GM21381 (cell line): ENCODE measurements around the gene RBAK.
"Not testable (repeated sequence)": the region's sequence is repeated elsewhere in the genome, so short reads cannot be mapped to it uniquely, and the experiment has no call there.

Source experiments
- ATAC-seq: cut with Tn5 transposase; IDR thresholded peaks from one replicate; pipeline ENCODE4 v1.9.1; 2021; ENCODE audit warnings: mild to moderate bottlenecking, moderate library complexity; ENCODE audit not compliant: unreplicated experiment

RBAK gene

DNA sequence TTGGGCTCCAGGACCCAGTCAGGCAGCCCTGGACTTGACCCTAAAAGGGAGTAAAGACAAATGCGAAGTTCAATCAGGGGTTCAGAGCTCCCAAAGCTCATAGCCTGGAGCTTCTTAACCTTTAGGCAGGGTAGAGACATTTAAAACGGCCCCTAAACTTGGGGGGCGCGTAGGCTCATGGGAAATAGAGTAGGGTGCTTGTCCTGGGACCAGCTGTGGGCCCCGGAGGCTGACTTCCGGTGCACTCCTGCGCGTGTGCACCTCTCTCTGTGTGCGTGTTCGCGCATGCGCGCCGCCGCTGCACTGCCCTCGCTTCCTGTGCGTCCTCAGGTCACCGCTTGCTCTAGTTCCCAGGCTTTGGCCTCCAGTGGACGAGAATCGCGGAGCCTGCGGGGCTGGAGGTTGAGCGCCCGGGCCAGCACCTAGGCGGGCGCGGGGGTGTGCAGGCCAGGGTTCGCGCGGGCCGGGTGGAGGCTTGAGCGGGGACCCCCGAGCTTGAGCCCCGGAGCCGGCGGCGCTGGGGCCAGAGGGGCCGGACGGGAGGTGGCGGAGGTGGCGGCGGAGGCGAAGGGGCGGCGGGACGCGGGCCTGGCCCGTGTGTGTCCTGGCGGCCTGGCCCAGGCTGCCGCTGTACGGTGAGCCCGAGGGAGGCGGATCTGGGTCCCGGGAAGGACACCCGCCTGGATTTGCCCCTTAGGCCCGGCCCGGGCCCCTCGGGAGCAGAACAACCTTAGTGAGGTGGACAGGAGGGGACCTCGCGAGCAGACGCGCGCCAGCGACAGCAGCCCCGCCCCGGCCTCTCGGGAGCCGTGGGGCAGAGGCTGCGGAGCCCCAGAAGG lies at the start of gene RBAK:
Gene RBAK (plus strand): TSS at position 303 of the 839 bp plus-strand sequence. CDS start 2,217 bp downstream, outside the sequence.
- peak; percentile 100 for ATAC-seq

DNA sequence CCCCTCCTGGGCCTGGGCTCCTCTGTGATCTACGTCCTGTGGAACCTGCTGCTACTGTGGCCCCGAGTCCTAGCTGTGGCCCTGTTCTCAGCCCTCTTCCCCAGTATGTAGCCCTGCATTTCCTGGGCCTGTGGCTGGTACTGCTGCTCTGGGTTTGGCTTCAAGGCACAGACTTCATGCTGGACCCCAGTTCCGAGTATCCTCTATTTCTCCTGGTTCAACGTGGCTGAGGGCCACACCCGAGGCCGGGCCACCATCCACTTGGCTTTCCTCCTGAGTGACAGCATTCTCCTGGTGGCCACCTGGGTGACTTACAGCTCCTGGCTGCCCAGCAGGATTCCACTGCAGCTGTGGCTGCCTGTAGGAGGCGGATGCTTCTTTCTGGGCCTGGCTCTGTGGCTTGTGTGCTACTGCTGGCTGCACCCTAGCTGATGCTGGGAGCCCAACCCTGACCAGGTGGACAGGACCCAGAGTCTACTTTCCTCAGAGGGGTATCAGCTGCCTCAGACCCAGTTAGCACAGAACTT lies 48.9 kb upstream of the RBAK start:
- no peak for ATAC-seq

DNA sequence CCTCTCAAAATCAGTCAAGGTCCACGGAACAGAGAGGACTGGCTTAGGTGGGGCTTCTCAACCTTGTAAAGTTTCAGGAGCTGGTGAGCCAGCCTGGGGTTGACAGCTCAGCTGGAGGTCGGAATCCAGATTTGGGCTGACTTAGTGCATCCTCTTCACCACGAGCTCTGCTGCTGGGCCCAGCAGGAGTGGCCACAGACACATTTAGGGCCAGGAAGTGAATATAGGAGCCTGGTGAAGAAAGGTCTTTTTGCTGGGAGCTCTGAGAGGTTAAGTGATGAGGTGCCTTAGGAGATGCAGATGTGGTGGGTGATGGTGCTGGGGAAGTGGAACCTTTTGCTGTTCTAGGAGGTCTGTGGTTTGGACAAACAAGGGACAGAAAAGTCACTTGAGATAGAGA lies 47.4 kb upstream of the RBAK start:
- no peak for ATAC-seq

DNA sequence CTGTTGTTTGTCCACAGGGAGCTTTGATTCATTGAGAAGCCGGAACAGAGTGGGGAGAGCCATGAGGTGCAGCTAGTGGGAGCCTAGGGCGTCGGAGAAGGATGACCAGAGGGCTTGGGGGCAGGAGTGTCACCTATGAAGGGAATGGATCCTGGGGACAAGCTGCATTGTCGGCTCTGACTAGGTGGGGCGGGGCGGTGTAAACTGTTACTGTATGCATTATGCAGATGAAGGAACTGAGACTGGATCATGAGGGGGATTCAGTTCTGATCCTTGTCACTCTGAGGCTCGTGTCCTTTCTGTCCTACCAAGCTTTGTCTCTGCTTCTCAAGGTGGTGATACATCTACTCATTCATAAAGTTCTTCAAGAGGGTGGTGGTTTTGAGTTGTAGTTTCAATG lies 46.8 kb upstream of the RBAK start:
- ATAC-seq: no peak

DNA sequence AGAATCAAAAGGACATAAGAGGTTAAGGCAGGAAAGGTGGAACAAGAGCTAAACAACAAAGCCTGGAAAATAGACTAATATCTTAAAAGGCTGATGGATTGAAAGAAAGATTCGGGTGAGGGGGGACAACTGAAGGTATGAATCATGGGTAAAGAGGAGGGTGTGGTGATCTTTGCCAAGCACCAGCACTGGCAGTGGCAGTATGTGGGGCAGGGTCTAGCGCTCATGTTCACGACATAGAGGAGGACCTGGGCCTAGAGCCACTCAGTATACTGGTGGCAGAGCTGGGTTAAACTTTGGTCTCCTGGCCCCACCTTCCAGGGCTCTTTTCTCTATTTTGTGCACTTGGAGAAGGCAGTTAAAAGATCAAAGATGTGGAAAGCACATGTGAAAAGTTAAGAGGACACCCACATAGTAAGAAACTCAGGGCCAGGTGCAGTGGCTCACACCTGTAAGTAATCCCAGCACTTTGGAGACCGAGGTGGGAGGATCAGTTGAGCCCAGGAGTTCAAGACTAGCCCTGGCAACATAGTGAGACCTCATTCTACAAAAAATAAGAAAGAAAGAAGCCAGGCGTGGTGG lies 46.2 kb upstream of the RBAK start:
- ATAC-seq: no peak

DNA sequence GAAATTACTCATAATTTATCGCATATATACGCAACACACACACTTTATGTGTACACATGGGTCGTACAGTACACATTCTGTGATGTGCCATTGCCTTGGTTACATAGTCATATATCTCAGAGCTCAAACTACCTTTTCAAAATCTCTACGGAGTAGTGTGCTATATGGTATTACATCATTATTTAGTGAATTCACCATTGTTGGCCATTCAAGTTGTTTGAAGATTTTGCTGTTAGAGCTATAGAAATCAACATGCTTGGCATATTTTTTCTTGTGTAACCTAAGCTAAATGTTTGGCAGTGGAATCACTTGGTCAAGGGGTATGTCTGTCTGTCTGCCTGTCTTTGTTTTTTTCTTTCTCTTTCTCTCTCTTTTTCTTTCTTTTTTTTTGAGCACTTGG lies 44.7 kb upstream of the RBAK start:
- no peak for ATAC-seq

DNA sequence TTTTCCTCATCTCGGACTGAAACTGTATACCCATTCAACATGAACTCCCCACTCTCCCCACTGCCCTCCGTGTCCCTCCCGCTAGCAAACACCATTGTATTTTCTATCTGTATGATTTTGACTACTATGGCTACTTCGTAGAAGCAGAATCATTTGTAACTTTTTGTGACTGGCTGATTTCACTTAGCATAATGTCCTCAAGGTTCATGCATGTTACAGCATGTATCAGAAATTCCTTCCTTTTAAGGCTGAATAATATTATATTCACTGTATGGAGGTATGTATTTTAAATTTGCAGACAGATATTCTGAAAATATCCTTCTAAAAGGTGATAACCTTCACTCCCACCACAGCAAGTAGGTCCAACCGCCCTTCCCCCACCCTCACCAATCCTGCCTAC lies 43.7 kb upstream of the RBAK start:
- no peak for ATAC-seq

DNA sequence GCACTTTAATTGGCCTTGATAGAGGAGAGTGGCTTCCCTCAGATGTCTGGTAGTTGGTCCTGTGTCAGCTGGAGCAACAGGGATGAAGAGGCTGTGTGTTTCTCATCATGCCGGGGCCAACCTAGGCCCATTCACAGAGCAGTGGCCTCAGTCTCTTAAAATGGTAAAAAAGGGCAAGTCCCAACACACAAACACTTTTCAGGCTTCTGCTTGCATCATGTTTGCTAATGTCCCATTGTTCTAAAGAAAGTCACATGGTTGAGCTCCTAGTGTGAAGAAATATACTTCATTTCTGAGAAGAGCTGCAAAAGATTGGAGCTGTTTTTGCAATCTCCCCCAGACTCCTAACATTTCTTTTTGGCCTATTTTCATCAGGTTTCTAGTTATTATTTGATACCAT lies 40.6 kb upstream of the RBAK start:
- ATAC-seq: no peak

DNA sequence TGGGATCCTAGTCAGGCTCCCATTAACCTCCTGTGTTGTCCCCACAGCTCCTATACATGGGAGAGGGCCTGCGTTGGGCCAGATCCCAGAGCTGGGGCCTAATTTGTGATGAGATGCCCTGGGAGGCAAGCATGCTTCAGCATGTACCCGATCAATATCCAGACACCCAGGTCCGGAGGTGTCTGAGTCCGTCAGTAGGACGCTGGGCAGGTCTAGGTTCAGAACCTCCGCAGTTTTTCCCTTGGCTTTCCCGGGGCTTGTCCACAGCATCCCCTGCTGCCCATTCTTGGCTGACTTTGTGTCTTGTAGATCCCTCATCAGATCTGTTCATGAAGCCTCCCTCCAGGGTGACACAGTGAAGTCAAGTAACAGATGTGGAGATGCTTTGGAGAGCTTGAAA lies 32.7 kb upstream of the RBAK start:
- no peak for ATAC-seq

DNA sequence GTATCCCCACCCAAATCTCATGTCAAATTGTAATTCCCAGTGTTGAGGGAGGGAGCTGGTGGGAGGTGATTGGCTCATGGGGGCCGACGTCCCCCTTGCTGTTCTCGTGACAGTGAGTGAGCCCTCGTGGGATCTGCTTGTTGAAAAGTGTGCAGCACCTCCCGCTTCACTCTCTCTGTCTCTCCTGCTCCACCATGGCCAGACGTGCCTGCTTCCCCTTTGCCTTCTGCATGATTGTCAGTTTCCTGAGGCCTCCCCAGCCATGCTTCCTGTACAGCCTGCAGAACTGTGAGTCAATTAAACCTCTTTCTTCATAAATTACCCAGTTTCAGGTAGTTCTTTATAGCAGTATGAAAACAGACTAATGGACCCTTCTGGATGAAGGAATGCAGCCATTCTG lies 29.7 kb upstream of the RBAK start:
- ATAC-seq: not testable (repeated sequence)

DNA sequence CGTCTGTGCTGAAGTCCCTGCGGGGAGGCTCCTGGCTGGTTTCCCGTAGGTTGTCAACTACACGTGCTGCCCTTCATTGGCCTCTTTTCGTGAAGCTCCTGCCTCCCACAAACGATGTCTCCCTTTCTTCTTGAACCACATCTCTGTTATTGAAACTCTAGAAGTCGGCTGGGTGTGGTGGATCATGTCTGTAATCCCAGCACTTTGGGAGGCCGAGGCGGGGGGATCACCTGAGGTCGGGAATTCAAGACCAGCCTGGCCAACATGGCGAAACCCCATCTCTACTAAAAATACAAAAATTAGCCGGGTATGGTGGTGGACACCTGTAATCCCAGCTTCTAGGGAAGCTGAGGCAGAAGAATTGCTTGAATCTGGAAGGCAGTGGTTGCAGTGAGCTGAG lies 28.0 kb upstream of the RBAK start:
- not testable (repeated sequence) for ATAC-seq

DNA sequence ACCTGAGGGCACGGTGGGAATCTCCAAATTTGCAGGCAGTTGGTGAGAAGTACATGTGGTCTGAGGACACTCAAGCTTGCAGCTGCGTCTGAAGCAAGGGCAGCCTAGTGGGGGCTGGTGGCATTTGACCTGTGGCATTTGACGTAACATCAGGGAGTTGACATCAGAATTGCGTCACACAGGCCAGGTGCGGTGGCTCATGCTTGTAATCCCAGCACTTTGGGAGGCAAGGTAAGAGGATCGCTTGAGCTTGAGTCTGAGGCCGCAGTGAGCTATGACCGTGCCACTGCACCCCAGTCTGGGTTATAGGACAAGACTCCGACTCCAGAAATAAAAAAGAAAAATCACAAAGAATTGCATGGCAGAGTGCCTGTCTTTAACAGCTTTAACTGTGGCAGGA lies 25.6 kb upstream of the RBAK start:
- no peak for ATAC-seq

DNA sequence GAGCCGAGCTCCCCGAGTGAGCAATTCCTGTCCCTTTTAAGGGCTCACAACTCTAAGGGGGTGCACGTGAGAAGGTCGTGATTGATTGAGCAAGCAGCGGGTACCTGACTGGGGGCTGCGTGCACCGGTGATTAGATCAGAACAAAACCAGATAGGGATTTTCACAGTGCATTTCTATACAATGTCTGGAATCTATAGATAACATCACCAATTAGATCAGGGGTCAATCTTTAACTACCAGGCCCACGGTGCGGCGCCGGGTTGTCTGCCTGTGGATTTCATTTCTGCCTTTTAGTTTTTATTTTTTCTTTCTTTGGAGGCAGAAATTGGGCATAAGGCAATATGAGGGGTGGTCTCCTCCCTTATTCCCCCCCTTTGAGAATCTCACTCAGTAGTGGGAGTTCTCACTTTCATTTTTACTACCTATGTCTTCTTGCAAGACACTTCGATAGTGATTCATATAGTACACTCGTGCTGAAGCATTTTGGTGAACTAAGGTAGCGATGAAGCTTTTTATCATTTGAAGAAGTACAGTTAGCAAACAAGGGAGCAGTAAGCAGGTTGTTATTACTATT lies 24.6 kb upstream of the RBAK start:
- ATAC-seq: not testable (repeated sequence)

DNA sequence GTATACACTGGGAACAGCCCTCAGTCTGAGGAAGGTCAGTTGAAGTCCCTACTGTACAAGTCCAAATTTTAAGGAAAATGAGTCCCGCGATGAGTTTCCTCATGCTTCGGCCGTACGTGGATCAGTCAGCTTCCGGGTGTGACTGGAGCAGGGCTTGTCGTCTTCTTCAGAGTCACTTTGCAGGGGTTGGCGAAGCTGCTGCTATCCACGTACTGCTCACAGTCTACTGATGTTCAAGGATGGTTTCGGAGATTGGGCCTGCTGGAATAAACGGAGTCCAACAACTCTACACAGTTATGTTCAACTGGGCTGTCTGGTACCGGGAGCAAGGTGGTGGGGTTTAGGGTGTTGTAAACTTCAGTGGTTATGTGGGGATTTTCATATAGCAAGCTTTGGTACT lies 22.0 kb upstream of the RBAK start:
- not testable (repeated sequence) for ATAC-seq

DNA sequence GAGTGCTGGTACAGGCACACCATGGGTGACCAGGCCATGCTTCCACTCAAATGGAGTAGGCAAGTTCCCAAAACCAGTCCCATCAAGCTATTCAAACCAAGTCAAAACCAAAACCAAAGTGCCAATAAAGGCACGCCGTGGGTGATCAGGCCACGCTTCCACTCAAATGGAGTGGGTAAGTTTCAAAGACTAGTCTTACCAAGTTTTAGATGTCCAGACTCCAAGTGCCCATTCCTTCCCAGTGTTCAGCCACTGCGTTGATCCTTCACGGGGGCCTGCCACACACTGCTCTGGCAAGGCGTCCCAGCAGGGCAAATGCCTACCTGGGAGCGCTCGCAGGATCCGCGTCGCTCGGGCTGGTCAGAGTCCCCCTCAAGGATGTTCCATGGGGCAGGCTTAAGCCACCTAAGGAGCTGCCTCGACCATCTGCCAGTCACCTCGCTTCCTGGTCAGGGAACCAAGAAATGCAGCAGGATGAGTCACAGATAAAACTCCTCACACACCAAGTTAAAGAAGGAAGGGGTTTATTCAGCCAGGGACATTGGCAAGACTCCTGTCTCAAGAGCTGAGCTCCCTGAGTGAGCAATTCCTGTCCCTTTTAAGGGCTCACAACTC lies 17.8 kb upstream of the RBAK start:
- ATAC-seq: not testable (repeated sequence)

DNA sequence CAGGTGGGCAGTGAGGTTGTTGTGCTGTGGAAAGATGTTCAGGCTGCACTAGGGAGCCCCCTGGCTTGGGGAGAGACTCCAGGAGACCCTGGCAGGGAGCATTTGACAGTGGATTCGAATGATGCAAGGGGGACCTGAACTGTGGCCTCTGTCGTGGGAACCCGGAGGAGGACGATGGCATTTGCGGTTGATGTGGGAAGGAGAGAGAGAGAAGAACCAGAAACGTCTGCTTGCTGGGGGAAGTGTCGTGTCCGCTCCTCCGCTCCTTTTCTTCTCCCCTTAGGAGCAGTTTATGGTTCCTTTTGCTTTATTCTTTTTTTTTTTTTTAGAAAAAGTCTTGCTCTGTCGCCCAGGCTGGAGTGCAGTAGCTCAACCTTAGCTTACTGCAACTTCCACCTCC lies 12.5 kb upstream of the RBAK start:
- not testable (repeated sequence) for ATAC-seq

DNA sequence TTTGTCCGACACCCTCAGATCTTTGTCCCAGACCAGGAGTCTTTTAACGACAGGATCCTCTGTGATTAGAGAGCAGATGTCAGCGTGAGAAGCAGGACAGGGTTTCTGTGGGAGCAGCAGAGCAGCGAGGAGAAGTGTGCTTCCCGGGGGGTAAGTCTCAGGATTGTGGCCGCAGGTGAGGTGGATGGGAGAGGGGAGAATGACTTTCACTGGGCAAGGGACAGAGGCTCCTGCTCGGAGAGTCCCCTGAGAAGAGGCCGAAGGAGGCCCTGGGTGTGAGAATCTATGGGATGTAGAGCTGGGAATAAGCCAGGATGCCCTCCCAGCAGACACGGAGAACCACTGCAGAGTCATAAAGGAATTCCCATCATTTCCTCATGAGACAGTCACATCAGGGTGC lies 10.4 kb upstream of the RBAK start:
- no peak for ATAC-seq

DNA sequence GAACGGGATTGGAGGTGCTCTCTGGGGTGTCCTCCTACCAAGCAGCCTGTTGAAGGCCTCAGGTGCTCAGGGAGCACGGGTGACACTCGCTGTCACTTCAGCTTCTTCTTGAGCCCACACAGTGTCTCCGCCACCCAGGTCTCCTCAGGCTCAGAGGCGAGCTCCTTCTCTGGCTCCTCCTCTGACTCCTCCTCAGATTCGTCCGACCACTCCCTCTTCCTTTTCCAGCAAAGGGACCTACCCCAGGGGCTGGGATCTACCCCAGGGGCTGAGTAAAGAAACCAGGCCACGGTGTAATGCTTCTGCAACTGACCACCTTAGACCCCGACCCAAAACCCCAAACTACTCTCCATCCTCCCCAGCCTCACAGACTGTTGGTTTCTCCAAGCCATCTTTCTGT lies 9.2 kb upstream of the RBAK start:
- no peak for ATAC-seq

DNA sequence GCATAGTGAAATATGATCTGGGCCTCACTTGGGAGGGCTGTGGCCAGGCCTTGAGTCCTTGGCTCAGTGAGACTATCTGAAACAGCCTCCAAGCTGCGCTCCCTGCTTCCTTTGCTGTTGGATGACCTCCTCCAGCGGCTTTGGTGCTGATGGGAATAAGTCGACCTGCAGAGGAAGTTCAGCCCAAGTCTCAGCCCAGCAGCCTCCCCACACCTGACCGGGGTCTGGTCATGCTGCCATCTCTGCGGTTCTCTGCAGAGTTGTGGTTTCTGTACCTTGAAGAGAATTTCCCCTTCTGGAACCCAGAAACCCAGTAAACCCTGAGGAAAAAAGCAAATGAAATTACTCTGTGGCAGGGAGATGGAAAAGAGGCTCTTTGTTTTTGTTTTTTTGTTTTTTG lies 4.6 kb upstream of the RBAK start:
- ATAC-seq: no peak

DNA sequence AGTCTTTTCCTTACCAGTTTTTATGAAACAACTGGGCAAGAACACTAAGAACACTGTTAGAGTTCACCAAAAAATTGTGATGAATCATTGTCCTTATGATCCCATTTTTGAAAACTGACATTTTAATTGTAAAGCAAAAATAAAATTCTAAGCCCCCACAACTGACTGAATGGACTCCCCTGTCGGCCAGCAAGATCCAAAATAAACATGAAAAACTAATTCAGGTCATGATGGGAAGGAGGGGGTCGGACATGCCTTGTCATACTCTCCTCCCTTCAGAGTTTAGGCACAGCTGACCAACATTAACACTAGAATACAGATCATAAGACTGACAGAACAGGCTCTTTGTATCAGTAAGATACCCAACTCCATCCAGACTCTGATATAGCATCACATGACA lies 2.0 kb upstream of the RBAK start:
- no peak for ATAC-seq

DNA sequence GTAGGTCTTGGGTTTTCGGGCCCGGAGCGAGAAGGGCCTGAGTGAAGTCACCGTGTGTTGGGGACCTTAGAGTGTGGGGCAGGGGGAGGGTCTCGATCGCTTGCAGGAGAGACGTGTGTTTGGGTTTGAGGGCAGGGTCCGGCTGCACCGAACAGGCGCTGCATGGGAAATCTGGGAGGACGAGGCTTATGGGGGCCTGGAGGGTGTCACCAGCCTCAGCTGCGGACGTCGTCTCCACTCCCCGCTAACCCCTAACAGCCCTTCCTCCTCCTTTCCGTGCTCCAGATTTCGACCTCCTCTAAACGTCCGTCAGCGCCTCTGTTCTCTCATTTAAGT lies 705 bp downstream of the RBAK start:
- ATAC-seq: not testable (repeated sequence)

DNA sequence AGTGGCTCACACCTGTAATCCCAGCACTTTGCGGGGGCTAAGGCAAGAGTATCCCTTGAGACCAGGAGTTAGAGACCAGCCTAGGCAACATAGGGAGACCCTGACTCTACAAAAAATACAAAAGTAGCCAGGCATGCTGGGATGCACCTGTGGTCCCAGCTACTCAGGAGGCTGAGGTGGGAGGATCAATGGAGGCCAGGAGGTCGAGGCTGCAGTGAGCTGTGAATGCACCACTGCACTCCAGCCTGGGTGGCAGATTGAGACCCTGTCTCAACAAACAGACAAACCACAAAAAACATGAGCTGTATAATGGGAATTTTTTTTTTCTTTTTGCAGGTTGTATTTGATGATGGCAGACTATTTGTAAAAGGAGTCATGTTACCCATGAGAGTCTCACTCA lies 1.5 kb downstream of the RBAK start:
- not testable (repeated sequence) for ATAC-seq
